ENCODE data around the gene RSBN1L.

RSBN1L gene

DNA sequence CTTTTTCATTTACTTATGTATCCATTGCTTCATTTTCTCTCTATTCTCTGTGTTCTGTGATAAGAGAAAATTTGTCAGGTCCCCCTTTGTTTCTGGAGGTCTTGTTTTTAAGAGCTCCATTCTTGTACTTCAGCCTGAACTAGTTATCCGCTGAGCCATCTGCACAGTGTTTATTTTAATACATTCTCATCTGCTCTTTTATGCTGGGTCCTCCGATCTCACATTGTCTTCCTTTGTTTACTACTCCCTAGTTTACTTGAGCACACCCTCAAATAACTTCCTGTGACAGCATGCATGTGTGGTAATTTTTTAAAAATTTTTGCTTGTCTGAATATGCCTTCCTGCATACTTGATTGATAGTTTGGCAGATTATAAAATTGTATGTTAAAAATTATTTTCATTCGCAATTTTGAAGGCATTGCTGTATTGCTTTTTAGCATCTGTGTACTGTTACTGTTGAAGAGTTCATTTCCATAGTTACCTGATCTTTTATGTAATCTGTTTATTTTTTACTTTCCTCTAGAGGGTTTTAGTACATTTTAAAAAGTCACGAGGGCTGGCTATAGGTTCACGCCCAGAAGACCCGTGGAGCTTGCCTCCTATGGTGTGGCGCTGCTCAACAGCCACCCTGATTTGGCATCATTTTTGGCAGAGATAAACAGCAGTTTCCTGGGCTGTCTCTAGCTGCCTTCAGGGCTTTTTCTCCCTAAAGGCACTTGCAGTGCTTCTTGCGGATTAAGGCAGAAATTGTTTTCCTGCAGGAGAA, 31.9 kb downstream of the RSBN1L start:
- Histone ChIP-seq H2AFZ (ENCODE audit: low read depth) (no peak overlapping the region), H3K79me2 (ENCODE audit: insufficient read depth, low read depth) (peaks cover 97% of the 10 kb centered on the region), H3K27ac (no peak overlapping the region), H3K36me3 (ENCODE audit: insufficient read depth) (no peaks in the 10 kb centered on the region), H3K4me1 (ENCODE audit: low read depth, poor library complexity, severe bottlenecking) (peaks cover 5% of the 10 kb centered on the region), H3K9ac (no peak overlapping the region), H3K4me3 (IDR thresholded peaks at IDR 0.05; ENCODE audit: insufficient read depth, low read depth, low read length) (no peak overlapping the region), H3K4me2 (no peak overlapping the region), H3K27me3 (ENCODE audit: insufficient read depth, low read depth) (no peaks in the 10 kb centered on the region), H4K20me1 (ENCODE audit: insufficient read depth) (peaks cover 26% of the 10 kb centered on the region)
- TF ChIP-seq, protein P1, sequence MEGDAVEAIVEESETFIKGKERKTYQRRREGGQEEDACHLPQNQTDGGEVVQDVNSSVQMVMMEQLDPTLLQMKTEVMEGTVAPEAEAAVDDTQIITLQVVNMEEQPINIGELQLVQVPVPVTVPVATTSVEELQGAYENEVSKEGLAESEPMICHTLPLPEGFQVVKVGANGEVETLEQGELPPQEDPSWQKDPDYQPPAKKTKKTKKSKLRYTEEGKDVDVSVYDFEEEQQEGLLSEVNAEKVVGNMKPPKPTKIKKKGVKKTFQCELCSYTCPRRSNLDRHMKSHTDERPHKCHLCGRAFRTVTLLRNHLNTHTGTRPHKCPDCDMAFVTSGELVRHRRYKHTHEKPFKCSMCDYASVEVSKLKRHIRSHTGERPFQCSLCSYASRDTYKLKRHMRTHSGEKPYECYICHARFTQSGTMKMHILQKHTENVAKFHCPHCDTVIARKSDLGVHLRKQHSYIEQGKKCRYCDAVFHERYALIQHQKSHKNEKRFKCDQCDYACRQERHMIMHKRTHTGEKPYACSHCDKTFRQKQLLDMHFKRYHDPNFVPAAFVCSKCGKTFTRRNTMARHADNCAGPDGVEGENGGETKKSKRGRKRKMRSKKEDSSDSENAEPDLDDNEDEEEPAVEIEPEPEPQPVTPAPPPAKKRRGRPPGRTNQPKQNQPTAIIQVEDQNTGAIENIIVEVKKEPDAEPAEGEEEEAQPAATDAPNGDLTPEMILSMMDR (conservative IDR thresholded peaks at IDR 0.05; ENCODE audit: low read depth, low read length): no peak

DNA sequence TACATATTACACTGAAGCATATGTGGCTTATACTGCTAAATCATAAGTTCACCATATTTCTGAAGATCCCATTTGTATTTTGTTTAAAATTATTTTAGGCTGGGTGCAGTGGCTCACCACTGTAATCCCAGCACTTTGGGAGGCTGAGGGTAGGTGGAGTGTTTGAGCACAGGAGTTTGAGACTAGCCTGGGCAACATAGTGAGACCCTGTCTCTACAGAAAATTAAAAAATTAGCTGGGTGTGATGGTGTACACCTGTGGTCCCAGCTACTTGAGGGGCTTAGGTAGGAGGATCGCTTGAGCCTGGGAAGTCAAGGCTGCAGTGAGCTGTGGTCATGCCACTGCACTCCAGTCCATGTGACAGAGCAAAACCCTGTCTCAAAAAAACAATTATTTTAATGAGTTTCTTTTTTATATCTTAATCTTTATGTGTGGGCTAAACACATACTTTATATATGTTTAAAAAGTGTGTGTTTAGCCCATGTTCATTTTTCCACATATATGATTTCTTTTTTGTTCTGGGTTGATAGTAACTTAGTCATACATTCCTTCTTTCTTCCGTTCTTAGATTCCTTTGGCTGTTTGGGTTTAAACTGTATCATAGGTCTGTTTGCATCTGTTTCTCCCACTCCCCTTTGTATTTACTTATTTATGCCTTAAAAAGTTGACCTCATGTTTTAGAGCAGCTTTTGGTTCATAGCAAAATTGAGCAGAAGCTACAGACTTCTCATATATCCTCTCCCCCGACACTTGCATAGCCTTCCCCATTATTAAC, 33.5 kb downstream of the RSBN1L start:
- Histone ChIP-seq H3K9ac (no peak overlapping the region), H3K4me2 (no peak overlapping the region), H3K4me3 (IDR thresholded peaks at IDR 0.05; ENCODE audit: insufficient read depth, low read depth, low read length) (no peak overlapping the region), H3K36me3 (ENCODE audit: insufficient read depth) (no peaks in the 10 kb centered on the region), H3K27me3 (ENCODE audit: insufficient read depth, low read depth) (no peaks in the 10 kb centered on the region), H3K27ac (no peak overlapping the region), H4K20me1 (ENCODE audit: insufficient read depth) (peaks cover 23% of the 10 kb centered on the region), H3K79me2 (ENCODE audit: insufficient read depth, low read depth) (peaks cover 98% of the 10 kb centered on the region), H3K4me1 (ENCODE audit: low read depth, poor library complexity, severe bottlenecking) (peaks cover 10% of the 10 kb centered on the region), H2AFZ (ENCODE audit: low read depth) (no peak overlapping the region)
- TF ChIP-seq, protein P1 (conservative IDR thresholded peaks at IDR 0.05; ENCODE audit: low read depth, low read length): no peak

DNA sequence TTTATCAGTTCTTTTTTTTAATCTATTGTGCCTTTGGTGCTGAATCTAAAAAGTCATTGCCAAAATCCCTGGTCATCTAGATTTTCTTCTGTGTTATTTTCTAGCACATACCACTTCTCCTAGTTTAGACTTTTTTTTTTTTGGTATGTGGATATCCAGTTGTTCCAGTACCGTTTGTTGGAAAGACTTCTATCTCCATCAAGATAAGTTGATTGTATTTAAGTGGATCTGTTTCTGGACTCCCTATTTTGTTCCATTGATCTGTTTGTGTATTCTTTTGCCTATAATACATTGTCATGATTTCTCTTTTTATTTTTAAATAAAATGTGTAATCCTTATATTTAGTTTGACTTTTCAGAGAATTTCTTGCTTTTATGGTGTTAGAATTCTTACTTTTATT, 35.5 kb downstream of the RSBN1L start:
- Histone ChIP-seq H4K20me1 (ENCODE audit: insufficient read depth) (peaks cover 26% of the 10 kb centered on the region), H3K9ac (no peak overlapping the region), H3K4me3 (IDR thresholded peaks at IDR 0.05; ENCODE audit: insufficient read depth, low read depth, low read length) (no peak overlapping the region), H3K4me2 (no peak overlapping the region), H3K4me1 (ENCODE audit: low read depth, poor library complexity, severe bottlenecking) (peaks cover 15% of the 10 kb centered on the region), H3K27ac (no peak overlapping the region), H3K79me2 (ENCODE audit: insufficient read depth, low read depth) (peaks cover 91% of the 10 kb centered on the region), H3K27me3 (ENCODE audit: insufficient read depth, low read depth) (no peaks in the 10 kb centered on the region), H3K36me3 (ENCODE audit: insufficient read depth) (no peaks in the 10 kb centered on the region), H2AFZ (ENCODE audit: low read depth) (no peak overlapping the region)
- TF ChIP-seq, protein P1 (conservative IDR thresholded peaks at IDR 0.05; ENCODE audit: low read depth, low read length): no peak

DNA sequence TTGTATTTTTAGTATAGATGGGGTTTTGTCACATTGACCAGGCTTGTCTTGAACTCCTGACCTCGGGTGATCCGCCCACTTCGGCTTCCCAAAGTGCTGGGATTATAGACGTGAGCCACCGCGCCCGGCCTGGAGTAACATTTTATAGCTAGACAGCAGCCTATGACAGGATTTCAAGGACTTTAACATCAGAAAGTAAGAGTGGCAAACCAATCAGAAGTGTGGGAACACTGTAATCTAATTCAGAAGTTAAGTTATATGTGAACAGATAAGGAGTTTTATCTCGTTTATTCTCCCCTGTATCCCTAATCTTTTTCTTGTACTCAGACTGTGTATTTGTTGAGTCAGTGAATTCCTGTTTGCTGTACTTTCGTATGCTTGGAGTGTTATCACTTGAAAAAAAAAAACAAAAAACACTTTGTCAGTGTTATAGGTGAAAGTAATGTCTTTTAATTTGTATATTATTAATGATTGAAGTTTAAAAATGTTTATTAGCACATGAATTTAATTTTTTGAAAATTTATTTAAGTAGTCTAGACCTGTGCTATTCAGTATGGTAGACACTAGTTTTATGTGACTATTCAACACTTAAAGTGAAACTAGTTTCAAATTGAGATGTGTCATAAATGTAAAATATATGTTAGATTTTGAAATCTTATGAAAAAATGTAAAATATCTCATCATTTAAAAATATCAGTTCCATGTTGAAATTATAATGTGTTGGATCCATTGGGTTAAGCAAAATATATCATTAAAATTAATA, 38.6 kb downstream of the RSBN1L start:
- Histone ChIP-seq H2AFZ (ENCODE audit: low read depth) (no peak overlapping the region), H3K36me3 (ENCODE audit: insufficient read depth) (no peaks in the 10 kb centered on the region), H3K4me1 (ENCODE audit: low read depth, poor library complexity, severe bottlenecking) (peaks cover 10% of the 10 kb centered on the region), H3K27me3 (ENCODE audit: insufficient read depth, low read depth) (no peaks in the 10 kb centered on the region), H3K4me2 (no peak overlapping the region), H3K27ac (no peak overlapping the region), H4K20me1 (ENCODE audit: insufficient read depth) (peaks cover 18% of the 10 kb centered on the region; the same call in 1 of the 2 replicates), H3K79me2 (ENCODE audit: insufficient read depth, low read depth) (peaks cover 68% of the 10 kb centered on the region), H3K4me3 (IDR thresholded peaks at IDR 0.05; ENCODE audit: insufficient read depth, low read depth, low read length) (no peak overlapping the region), H3K9ac (no peak overlapping the region)
- TF ChIP-seq, protein P1 (conservative IDR thresholded peaks at IDR 0.05; ENCODE audit: low read depth, low read length): no peak

All from KMS-11 (cell line).